Measurements from ENCODE around the gene GALNT6.

GRCh38 chr12:51361161-51362016, 29.8 kb downstream of the GALNT6 start:
- TF ChIP-seq POLR2AphosphoS5 (IDR thresholded peaks at IDR 0.05; ENCODE audit: low read depth, low read length) (no peak), POLR2A (IDR thresholded peaks at IDR 0.05; ENCODE audit: low read depth, low read length) (no peak), TAF1 (IDR thresholded peaks at IDR 0.05; ENCODE audit: borderline replicate concordance, low read depth, low read length) (no peak)

Data from GM12892 (cell line).